Activated gamma-delta T cell treated with anti-CD3 and anti-CD28 coated beads, Interleukin-2, amount 50 U/mL, for 16 hours (primary cell): ENCODE results near the gene SPARCL1.
"Not testable (repeated sequence)": the region's sequence is repeated elsewhere in the genome, so short reads cannot be mapped to it uniquely, and the experiment has no call there.

Experiments used
- DNase-seq: peaks from one replicate; pipeline ENCODE4 v3.0.0-alpha.2; 2020; ENCODE audit warnings: low read depth

SPARCL1 gene

GRCh38 chr4:87442889-87443288 is 86.3 kb downstream of the SPARCL1 start:
- DNase-seq: no peak

- DNase-seq: no peak
These were observed 95.8 kb downstream of the SPARCL1 start for GRCh38 chr4:87433342-87433741.

GRCh38 chr4:87430038-87430437 is 99.1 kb downstream of the SPARCL1 start:
- no peak for DNase-seq

- DNase-seq: no peak
These were observed 100.2 kb downstream of the SPARCL1 start for GRCh38 chr4:87428979-87429378.

DNA sequence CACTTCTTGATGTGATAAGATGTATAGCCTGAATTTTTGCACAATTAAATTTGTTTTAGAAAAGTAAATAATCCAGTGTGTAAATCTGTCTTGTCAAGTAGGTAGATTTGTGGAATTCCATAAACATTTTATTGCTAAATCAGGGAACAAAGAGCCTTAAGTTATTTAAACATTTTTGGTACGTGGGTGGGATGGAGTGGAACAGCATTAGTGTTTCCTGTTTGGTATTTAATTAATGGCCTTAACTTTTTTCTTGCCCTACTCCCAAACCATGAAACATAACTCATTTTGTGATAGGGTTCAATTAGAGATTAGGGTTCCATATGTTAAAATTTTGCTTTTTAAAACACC is 101.7 kb downstream of the SPARCL1 start:
- no peak for DNase-seq

- no peak for DNase-seq
These were observed 102.2 kb downstream of the SPARCL1 start for GRCh38 chr4:87426865-87427517.

- no peak for DNase-seq
These were observed 103.5 kb downstream of the SPARCL1 start for GRCh38 chr4:87425711-87426110.

DNA sequence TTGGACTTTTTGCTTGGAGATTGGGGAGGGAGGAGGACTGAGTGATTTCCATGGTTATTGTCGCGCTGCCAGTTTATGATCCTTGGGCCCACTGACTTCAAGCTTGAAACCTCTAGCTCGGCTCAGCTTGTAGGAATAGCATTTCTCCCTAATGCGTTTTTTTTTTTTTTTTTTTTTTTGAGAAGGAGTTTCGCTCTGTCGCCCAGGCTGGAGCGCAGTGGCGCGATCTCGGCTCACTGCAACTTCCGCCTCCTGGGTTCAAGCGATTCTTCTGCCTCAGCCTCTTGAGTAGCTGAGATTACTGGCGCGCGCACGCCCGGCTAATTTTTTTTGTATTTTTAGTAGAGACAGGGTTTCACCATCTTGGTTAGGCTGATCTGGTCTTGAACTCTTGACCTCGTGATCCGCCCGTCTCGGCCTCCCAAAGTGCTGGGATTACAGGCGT is 105.1 kb downstream of the SPARCL1 start:
- DNase-seq: not testable (repeated sequence)
